Left ventricle myocardium inferior (tissue), 1 donor: ENCODE results near the gene TMPRSS3. TPM values are rescaled to one million over a fixed set of nuclear protein-coding genes. Genes with fewer than 3 reads are reported as not detected.

Experiments used
- DNase-seq: peaks from one replicate; pipeline ENCODE4 v3.0.0-alpha.2; 2020
- H3K27ac ChIP-seq: fragments of 200-600 bp; replicated peaks from 2 replicates; pipeline ENCODE4 v1.8.0; 2021
- H3K27me3 ChIP-seq: fragments of 200-600 bp; 2 replicates; pipeline ENCODE4 v1.8.0; 2021; ENCODE audit warnings: low read depth
- H3K36me3 ChIP-seq: fragments of 200-600 bp; 2 replicates; pipeline ENCODE4 v1.8.0; 2021
- H3K4me1 ChIP-seq: fragments of 200-600 bp; 2 replicates; pipeline ENCODE4 v1.8.0; 2021
- H3K4me3 ChIP-seq: fragments of 200-600 bp; 2 replicates; pipeline ENCODE4 v1.8.0; 2021; ENCODE audit warnings: mild to moderate bottlenecking, moderate library complexity
- H3K9me3 ChIP-seq: fragments of 200-600 bp; replicated peaks from 2 replicates; pipeline ENCODE4 v1.8.0; 2021
- intact Hi-C: fragments of 100-400 bp; cut with micrococcal nuclease; formaldehyde crosslinking; loops from one replicate; pipeline ENCODE4 v1.11.0; 2022
- total RNA-seq: library from RNA; stranded (reverse); fragmentation: NEBNext Ultra II Directional; extraction: Animal tissue kit (Norgen Biotek cat#: 25700); gene quantifications from one replicate; pipeline ENCODE4 v1.2.1, GENCODE V29; 2021
- TF ChIP-seq, protein P1 (sequence below): fragments of 200-600 bp; IDR thresholded peaks from 2 replicates; pipeline ENCODE4 v1.8.0; 2021; ENCODE audit warnings: antibody characterized with exemption, mild to moderate bottlenecking, borderline replicate concordance
- donor health status: DM: no; HTN: yes; CAD: no; lungs with severe emphysema.

The TMPRSS3 gene
- total RNA-seq, 1 donor from 2014 or later = not detected

DNA sequence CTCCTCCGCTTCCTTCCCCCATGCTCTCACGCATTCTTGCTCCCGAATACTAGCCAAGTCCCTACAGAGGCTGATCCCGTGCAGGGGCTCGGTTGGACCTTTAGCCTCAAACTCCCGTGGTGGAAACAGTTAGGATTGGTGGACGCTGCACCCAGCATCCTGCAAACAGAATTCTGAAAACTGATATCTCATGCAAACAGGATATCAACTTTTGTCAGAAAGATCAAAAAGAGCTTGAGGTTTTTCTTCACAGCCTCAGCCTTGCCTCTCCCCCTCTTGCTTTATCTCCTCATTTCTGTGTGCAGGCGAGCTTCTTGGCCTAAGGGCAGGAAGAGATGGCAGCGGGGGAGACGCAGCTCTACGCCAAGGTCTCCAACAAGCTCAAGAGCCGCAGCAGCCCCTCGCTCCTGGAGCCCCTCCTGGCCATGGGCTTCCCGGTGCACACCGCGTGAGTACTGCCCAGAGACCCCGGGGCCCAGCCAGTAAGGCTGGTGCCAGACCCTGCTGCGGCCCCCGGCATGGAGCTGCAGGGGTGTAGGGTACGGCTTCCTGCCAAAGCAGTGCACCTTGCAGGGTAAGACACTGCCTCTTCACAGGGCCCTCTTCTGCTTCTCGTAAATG, 7.9 kb upstream of the TMPRSS3 start, which contains the start of gene UBASH3A:
Gene UBASH3A (plus strand): TSS at position 292 of the 621 bp plus-strand sequence. CDS start 44 bp downstream, at position 336.
- no peak for DNase-seq
- intact Hi-C loops = no loop called here
- no peaks in the 10 kb centered on the region for H3K4me1 ChIP-seq
- peaks cover 14% of the 10 kb centered on the region for H3K9me3 ChIP-seq
- no peaks in the 10 kb centered on the region for H3K36me3 ChIP-seq
- peaks cover 37% of the 10 kb centered on the region for H3K27me3 ChIP-seq
- H3K27ac ChIP-seq = no peak within 1 kb of the TSS
- TF ChIP-seq, protein P1, sequence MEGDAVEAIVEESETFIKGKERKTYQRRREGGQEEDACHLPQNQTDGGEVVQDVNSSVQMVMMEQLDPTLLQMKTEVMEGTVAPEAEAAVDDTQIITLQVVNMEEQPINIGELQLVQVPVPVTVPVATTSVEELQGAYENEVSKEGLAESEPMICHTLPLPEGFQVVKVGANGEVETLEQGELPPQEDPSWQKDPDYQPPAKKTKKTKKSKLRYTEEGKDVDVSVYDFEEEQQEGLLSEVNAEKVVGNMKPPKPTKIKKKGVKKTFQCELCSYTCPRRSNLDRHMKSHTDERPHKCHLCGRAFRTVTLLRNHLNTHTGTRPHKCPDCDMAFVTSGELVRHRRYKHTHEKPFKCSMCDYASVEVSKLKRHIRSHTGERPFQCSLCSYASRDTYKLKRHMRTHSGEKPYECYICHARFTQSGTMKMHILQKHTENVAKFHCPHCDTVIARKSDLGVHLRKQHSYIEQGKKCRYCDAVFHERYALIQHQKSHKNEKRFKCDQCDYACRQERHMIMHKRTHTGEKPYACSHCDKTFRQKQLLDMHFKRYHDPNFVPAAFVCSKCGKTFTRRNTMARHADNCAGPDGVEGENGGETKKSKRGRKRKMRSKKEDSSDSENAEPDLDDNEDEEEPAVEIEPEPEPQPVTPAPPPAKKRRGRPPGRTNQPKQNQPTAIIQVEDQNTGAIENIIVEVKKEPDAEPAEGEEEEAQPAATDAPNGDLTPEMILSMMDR = no peak
- H3K4me3 ChIP-seq = no peak within 1 kb of the TSS

- TF ChIP-seq, protein P1 = no peak
- Histone ChIP-seq H3K4me3 (no peak overlapping the region), H3K36me3 (no peaks in the 10 kb centered on the region), H3K4me1 (no peaks in the 10 kb centered on the region), H3K9me3 (peaks cover 14% of the 10 kb centered on the region), H3K27ac (no peak overlapping the region), H3K27me3 (peaks cover 19% of the 10 kb centered on the region)
- DNase-seq = no peak
- intact Hi-C loops = no loop called here
These were observed 6.0 kb upstream of the TMPRSS3 start for GRCh38 chr21:42401820-42402251.

GRCh38 chr21:42401154-42401553, 5.3 kb upstream of the TMPRSS3 start:
- TF ChIP-seq, protein P1 = no peak
- H3K27me3 ChIP-seq = peaks cover 15% of the 10 kb centered on the region
- intact Hi-C loops = no loop called here
- H3K36me3 ChIP-seq = no peaks in the 10 kb centered on the region
- H3K9me3 ChIP-seq = peaks cover 14% of the 10 kb centered on the region
- DNase-seq = no peak
- no peak overlapping the region for H3K4me3 ChIP-seq
- H3K4me1 ChIP-seq = no peaks in the 10 kb centered on the region
- no peak overlapping the region for H3K27ac ChIP-seq

DNA sequence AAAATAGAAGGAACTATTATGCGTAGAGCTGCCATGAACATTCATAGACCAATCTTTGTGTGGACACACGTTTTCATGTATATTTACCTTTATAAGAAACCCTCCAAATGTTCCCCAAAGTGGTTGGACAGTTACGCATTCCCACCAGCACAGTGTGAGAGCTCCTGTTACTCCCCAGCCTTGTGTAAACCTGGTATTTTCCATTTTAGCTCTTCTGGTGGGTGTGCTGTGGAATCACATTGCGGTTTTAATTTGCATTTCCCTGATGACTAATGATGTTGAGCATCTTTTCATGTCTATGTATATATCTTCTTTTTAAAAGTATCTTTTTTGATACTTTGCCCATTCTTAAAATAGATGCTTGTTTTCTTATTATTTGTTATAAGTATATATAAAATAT, 4.7 kb upstream of the TMPRSS3 start:
- no peak overlapping the region for H3K27ac ChIP-seq
- peaks cover 14% of the 10 kb centered on the region for H3K9me3 ChIP-seq
- TF ChIP-seq, protein P1 = no peak
- no peaks in the 10 kb centered on the region for H3K36me3 ChIP-seq
- no peaks in the 10 kb centered on the region for H3K4me1 ChIP-seq
- no peak overlapping the region for H3K4me3 ChIP-seq
- intact Hi-C loops = no loop called here
- peaks cover 8% of the 10 kb centered on the region for H3K27me3 ChIP-seq
- no peak for DNase-seq

DNA sequence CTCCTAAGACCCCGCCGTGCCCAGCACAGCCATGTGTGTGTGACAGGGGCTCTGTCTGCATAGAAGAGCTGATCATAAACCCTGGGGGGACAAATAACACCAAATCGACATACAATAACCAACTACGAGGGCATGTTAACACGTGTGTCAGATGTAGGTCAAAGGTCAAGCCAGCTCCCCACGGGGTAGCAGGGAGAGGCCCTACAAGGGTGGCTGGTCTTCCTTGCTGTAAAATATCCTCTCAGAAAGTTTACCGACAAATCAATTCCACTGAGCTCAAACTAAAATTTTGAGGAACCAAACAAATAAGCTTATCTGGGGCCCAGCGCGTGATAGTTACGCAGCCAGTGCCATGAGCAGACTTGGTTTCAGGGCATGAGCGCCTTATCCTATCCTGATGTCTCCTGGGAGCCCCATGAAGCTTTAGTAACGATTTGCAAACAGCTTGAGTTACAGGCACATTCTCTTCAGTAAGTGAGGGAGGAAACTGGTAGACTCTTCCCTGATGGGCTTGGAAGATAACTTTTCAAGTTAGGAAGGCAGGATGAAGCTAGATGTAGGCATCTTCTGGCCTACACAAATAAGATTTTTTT, 2.7 kb upstream of the TMPRSS3 start:
- Histone ChIP-seq H3K27ac (no peak overlapping the region), H3K4me1 (peaks cover 3% of the 10 kb centered on the region), H3K36me3 (no peaks in the 10 kb centered on the region), H3K27me3 (peaks cover 1% of the 10 kb centered on the region), H3K4me3 (no peak overlapping the region), H3K9me3 (peaks cover 14% of the 10 kb centered on the region)
- TF ChIP-seq, protein P1 = no peak
- intact Hi-C loops = no loop called here
- DNase-seq = no peak
